PC-3 (cell line): ENCODE results near the gene TSPAN12. TPM values are rescaled to one million over a fixed set of nuclear protein-coding genes. Genes with fewer than 3 reads are reported as not detected.

Experiments used
- ATAC-seq: fragments of 200-7000 bp; cut with Tn5 transposase; 2 replicates; pipeline ENCODE4 v1.9.1; 2020; ENCODE audit warnings: mild to moderate bottlenecking, moderate library complexity
- BruUV-seq: library from RNA; stranded (reverse); fragments of 400-500 nt; replicated peaks from 2 replicates; lab custom pipeline; 2021; lab: Mats Ljungman, UMichigan
- CTCF ChIA-PET: fragments of 300-600 bp; sonication (Branson Sonifier 250); formaldehyde crosslinking; loops from one replicate; lab custom pipeline; 2022; ENCODE audit warnings: antibody characterized with exemption; lab: Charles Lee
- POLR2A ChIA-PET: fragments of 300-600 bp; sonication (Branson Sonifier 250); formaldehyde crosslinking; loops from one replicate; lab custom pipeline; 2022; ENCODE audit warnings: antibody characterized with exemption; ENCODE audit not compliant: unreplicated experiment; lab: Charles Lee
- DNase-seq: peaks from one replicate; pipeline ENCODE4 v3.0.0-alpha.2; 2015
- H2AFZ ChIP-seq: fragments of 300-600 bp; sonication (generic); 2 replicates; pipeline ENCODE4 v1.6.0; 2016; ENCODE audit warnings: antibody characterized with exemption, low read length
- H3F3A ChIP-seq: fragments of 300-600 bp; sonication (generic); one replicate; pipeline ENCODE4 v1.6.0; 2017; ENCODE audit warnings: antibody characterized with exemption, low read length, control low read depth, mild to moderate bottlenecking; ENCODE audit not compliant: unreplicated experiment
- H3K27ac ChIP-seq: fragments of 300-600 bp; sonication (generic); 2 replicates; pipeline ENCODE4 v1.5.1; 2016; ENCODE audit warnings: mild to moderate bottlenecking, low read length
- H3K27me3 ChIP-seq: fragments of 300-600 bp; sonication (generic); 2 replicates; pipeline ENCODE4 v1.6.1; 2016; ENCODE audit warnings: low read length, mixed read lengths
- H3K36me3 ChIP-seq: fragments of 300-600 bp; sonication (generic); 2 replicates; pipeline ENCODE4 v1.6.1; 2016; ENCODE audit warnings: low read depth, mixed run types, low read length, mixed read lengths
- H3K4me1 ChIP-seq: fragments of 300-600 bp; sonication (generic); 2 replicates; pipeline ENCODE4 v1.5.1; 2016; ENCODE audit warnings: low read length; ENCODE audit not compliant: insufficient read depth
- H3K4me2 ChIP-seq: fragments of 300-600 bp; sonication (generic); 2 replicates; pipeline ENCODE4 v1.6.0; 2016; ENCODE audit warnings: low read length
- H3K4me3 ChIP-seq: fragments of 300-600 bp; sonication (generic); 2 replicates; pipeline ENCODE4 v1.5.1; 2016; ENCODE audit warnings: mild to moderate bottlenecking, low read length, mixed read lengths
- H3K79me2 ChIP-seq: fragments of 300-600 bp; sonication (generic); 2 replicates; pipeline ENCODE4 v1.6.1; 2017; ENCODE audit warnings: low read length, mixed read lengths
- H3K9ac ChIP-seq: fragments of 300-600 bp; sonication (generic); 2 replicates; pipeline ENCODE4 v1.6.0; 2016; ENCODE audit warnings: mild to moderate bottlenecking, low read length
- H3K9me2 ChIP-seq: fragments of 300-600 bp; sonication (generic); replicated peaks from 2 replicates; pipeline ENCODE4 v1.6.1; 2016; ENCODE audit warnings: mixed run types, low read length, mixed read lengths
- H3K9me3 ChIP-seq: fragments of 300-600 bp; sonication (generic); 2 replicates; pipeline ENCODE4 v1.6.1; 2016; ENCODE audit warnings: low read length, mixed read lengths
- H4K20me1 ChIP-seq: fragments of 300-600 bp; sonication (generic); 2 replicates; pipeline ENCODE4 v1.6.1; 2016; ENCODE audit warnings: low read length, mixed read lengths
- EZH2 ChIP-seq: fragments of 300-600 bp; sonication (generic); IDR thresholded peaks from one replicate; pipeline ENCODE4 v1.6.1; 2017; ENCODE audit warnings: antibody characterized with exemption, mild to moderate bottlenecking, low read length; ENCODE audit not compliant: unreplicated experiment
- EZH2phosphoT487 ChIP-seq: fragments of 300-600 bp; sonication (generic); IDR thresholded peaks from 2 replicates; pipeline ENCODE4 v1.6.1; 2018; ENCODE audit warnings: mild to moderate bottlenecking, antibody characterized with exemption, low read length, borderline replicate concordance
- intact Hi-C: fragments of 100-400 bp; cut with micrococcal nuclease; formaldehyde crosslinking; loops from 2 replicates; pipeline ENCODE4 v1.9.0; 2023
- total RNA-seq: library from RNA; depleted of rRNA; stranded (reverse); fragments of >200 nt; gene quantifications from 2 replicates; pipeline ENCODE4 v1.2.3, GENCODE V29; 2014
- TF ChIP-seq, protein P1 (sequence below): fragments of 300-600 bp; sonication (generic); conservative IDR thresholded peaks from 2 replicates; pipeline ENCODE4 v1.5.1; 2017; ENCODE audit warnings: antibody characterized with exemption, low read depth, mild to moderate bottlenecking, low read length

TSPAN12 gene
- total RNA-seq, 1 experiment from 2014 or later: 8.3 TPM

- TF ChIP-seq, protein P1, sequence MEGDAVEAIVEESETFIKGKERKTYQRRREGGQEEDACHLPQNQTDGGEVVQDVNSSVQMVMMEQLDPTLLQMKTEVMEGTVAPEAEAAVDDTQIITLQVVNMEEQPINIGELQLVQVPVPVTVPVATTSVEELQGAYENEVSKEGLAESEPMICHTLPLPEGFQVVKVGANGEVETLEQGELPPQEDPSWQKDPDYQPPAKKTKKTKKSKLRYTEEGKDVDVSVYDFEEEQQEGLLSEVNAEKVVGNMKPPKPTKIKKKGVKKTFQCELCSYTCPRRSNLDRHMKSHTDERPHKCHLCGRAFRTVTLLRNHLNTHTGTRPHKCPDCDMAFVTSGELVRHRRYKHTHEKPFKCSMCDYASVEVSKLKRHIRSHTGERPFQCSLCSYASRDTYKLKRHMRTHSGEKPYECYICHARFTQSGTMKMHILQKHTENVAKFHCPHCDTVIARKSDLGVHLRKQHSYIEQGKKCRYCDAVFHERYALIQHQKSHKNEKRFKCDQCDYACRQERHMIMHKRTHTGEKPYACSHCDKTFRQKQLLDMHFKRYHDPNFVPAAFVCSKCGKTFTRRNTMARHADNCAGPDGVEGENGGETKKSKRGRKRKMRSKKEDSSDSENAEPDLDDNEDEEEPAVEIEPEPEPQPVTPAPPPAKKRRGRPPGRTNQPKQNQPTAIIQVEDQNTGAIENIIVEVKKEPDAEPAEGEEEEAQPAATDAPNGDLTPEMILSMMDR: no peak
- TF ChIP-seq EZH2: no peak
- no peak for TF ChIP-seq EZH2phosphoT487
- H3K4me3 ChIP-seq: no peak overlapping the region
- POLR2A ChIA-PET: no interaction called here
- H3K4me2 ChIP-seq: no peak overlapping the region
- H3K4me1 ChIP-seq: no peaks in the 10 kb centered on the region
- no peaks in the 10 kb centered on the region for H4K20me1 ChIP-seq
- H3K36me3 ChIP-seq: no peaks in the 10 kb centered on the region
- no peaks in the 10 kb centered on the region for H3K9me3 ChIP-seq
- ATAC-seq: no peak
- H2AFZ ChIP-seq: no peak overlapping the region
- no TSS peak for BruUV-seq
- no peak overlapping the region for H3K27ac ChIP-seq
- intact Hi-C loops: no loop called here
- H3K27me3 ChIP-seq: no peaks in the 10 kb centered on the region
- no peaks in the 10 kb centered on the region for H3F3A ChIP-seq
- CTCF ChIA-PET: no interaction called here
- H3K9me2 ChIP-seq: no peaks in the 10 kb centered on the region
- no peaks in the 10 kb centered on the region for H3K79me2 ChIP-seq
- H3K9ac ChIP-seq: no peak overlapping the region
- DNase-seq: no peak
Measured at GRCh38 chr7:120774481-120774880, 83.5 kb downstream of the TSPAN12 start.

GRCh38 chr7:120770206-120770605 lies 87.7 kb downstream of the TSPAN12 start:
- Histone ChIP-seq H3K79me2 (no peaks in the 10 kb centered on the region), H3K9me2 (no peaks in the 10 kb centered on the region), H3F3A (no peaks in the 10 kb centered on the region), H4K20me1 (no peaks in the 10 kb centered on the region), H3K27me3 (no peaks in the 10 kb centered on the region), H3K9ac (no peak overlapping the region), H3K4me3 (no peak overlapping the region), H3K4me1 (no peaks in the 10 kb centered on the region), H3K9me3 (no peaks in the 10 kb centered on the region), H3K27ac (no peak overlapping the region), H3K36me3 (no peaks in the 10 kb centered on the region), H3K4me2 (no peak overlapping the region), H2AFZ (no peak overlapping the region)
- no peak for DNase-seq
- intact Hi-C loops: no loop called here
- no peak for ATAC-seq
- BruUV-seq: no TSS peak
- ChIA-PET POLR2A (no interaction called here), CTCF (no interaction called here)
- TF ChIP-seq, protein P1: no peak
- TF ChIP-seq EZH2phosphoT487 (no peak), EZH2 (no peak)

DNA sequence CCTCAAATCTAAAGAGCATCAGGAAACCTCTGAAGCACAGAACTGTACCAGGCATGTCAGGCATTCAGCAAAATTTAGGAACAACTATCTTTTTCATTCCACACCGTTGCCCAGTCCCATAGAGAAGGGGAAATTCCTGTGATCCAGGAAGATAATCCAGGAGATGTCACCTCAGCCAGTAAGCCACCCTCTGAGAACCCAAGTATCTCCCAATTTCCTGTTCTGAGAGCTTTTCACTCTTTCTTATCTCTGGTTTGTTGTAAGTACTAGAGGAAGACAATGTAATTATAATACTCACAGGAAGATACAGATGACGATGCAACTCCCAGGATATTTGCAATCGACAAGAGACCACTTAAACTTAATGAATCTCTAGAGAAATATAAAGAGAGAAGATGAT lies 97.1 kb downstream of the TSPAN12 start:
- POLR2A ChIA-PET: no interaction called here
- no peak for ATAC-seq

More for the DNA sequence above, 97.1 kb downstream of the TSPAN12 start:
- H3K27me3 ChIP-seq: no peaks in the 10 kb centered on the region
- no peaks in the 10 kb centered on the region for H3K79me2 ChIP-seq
- intact Hi-C loops: no loop called here
- no peak overlapping the region for H3K27ac ChIP-seq
- no peaks in the 10 kb centered on the region for H3K36me3 ChIP-seq
- H3K9me3 ChIP-seq: no peaks in the 10 kb centered on the region
- no peak overlapping the region for H3K4me2 ChIP-seq
- TF ChIP-seq EZH2: no peak
- TF ChIP-seq EZH2phosphoT487: no peak
- TF ChIP-seq, protein P1: no peak
- no peaks in the 10 kb centered on the region for H3K9me2 ChIP-seq
- no TSS peak for BruUV-seq
- H4K20me1 ChIP-seq: no peaks in the 10 kb centered on the region
- H3K4me1 ChIP-seq: no peaks in the 10 kb centered on the region
- no peaks in the 10 kb centered on the region for H3F3A ChIP-seq
- no peak overlapping the region for H3K4me3 ChIP-seq
- no peak overlapping the region for H3K9ac ChIP-seq
- no peak overlapping the region for H2AFZ ChIP-seq
- no peak for DNase-seq
- CTCF ChIA-PET: no interaction called here
